ENCODE data around the gene APOBEC2. TPM values are rescaled to one million over a fixed set of nuclear protein-coding genes. Genes with fewer than 3 reads are reported as not detected.
"Not testable (repeated sequence)": the region's sequence is repeated elsewhere in the genome, so short reads cannot be mapped to it uniquely, and the experiment has no call there.

The APOBEC2 gene
- total RNA-seq: not detected

- no peak for DNase-seq
Measured at GRCh38 chr6:41053041-41053440, at the start of gene APOBEC2. Gene APOBEC2, plus strand, starts transcription at chr6:41053202. Its CDS starts 146 bp downstream, at chr6:41053348.

DNA sequence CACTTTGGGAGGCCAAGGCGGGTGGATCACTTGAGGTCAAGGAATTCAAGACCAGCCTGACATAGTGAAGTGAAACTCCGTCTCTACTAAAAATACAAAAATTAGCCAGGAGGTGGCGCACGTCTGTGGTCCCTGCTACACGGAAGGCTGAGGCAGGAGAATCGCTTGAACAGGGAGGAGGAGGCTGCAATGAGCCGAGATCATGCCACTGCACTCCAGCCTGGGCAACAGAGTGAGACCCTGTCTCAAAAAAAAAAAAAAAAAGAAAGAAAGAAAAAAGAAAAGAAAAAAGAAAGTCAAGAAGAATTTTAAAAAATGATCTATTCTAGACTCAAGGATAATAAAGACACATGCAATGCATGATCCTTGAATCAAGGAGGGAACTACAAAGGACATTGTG, 46.8 kb upstream of the APOBEC2 start:
- peak; percentile 45 for DNase-seq

- DNase-seq: not testable (repeated sequence)
Measured at GRCh38 chr6:41006980-41007379, 46.0 kb upstream of the APOBEC2 start.

- DNase-seq: no peak
Measured at GRCh38 chr6:41008011-41008410, 45.0 kb upstream of the APOBEC2 start.

- DNase-seq: no peak
Measured at GRCh38 chr6:41009669-41010068, 43.3 kb upstream of the APOBEC2 start.

GRCh38 chr6:41011673-41012072, 41.3 kb upstream of the APOBEC2 start:
- DNase-seq: no peak

- no peak for DNase-seq
Measured at GRCh38 chr6:41013466-41014153, 39.4 kb upstream of the APOBEC2 start.

GRCh38 chr6:41014780-41015179, 38.2 kb upstream of the APOBEC2 start:
- no peak for DNase-seq

DNA sequence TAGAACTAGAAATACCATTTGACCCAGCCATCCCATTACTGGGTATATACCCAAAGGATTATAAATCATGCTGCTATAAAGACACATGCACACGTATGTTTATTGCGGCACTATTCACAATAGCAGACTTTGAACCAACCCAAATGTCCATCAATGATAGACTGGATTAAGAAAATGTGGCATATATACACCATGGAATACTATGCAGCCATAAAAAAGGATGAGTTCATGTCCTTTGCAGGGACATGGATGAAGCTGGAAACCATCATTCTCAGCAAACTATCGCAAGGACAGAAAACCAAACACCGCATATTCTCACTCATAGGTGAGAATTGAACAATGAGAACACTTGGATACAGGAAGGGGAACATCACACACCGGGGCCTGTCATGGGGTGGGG, 37.1 kb upstream of the APOBEC2 start:
- DNase-seq: not testable (repeated sequence)

- no peak for DNase-seq
Measured at GRCh38 chr6:41017663-41018062, 35.3 kb upstream of the APOBEC2 start.

DNA sequence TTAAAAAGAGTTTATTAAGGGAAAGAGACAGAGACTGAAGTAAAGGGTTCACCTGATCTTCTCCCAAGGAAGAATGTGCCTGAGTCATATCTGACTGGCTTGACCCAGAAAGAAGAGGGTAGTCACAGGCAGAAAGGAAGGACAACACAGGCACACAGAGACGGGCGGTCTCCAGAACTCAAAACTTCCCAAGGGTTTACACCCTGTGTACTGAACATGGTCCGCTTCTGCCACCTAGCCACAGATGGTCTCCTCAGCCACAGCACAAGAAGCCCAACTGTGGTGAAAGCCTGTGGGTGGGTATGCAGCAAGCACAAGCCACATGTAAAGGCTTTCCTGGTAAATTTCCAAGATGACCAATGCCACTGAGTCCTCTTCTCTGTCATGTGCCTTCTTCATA, 31.2 kb upstream of the APOBEC2 start:
- DNase-seq: no peak

DNA sequence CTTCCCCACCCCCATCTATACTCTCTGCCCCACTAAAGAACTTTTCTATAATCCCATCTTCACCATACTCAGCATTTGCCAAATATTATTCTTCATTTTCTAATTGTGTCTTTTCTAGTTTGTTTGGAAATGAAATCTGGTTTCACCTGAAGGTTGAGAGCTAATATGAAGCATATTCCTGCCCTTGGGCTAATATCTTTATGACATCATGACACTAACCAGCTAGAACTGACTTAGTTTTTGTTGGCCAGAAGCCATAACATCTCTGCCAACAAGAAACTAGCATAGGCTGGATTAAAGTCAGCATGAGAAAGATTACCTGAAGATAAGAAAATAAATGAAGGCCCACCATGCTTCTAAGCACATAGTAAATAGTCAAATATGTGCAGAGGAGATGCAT, 30.7 kb upstream of the APOBEC2 start:
- DNase-seq: no peak

GRCh38 chr6:41023114-41023513, 29.9 kb upstream of the APOBEC2 start:
- DNase-seq: no peak

- DNase-seq: no peak
Measured at GRCh38 chr6:41025966-41026530, 27.0 kb upstream of the APOBEC2 start.

- DNase-seq: no peak
Measured at GRCh38 chr6:41027241-41027640, 25.8 kb upstream of the APOBEC2 start.

GRCh38 chr6:41027799-41028560, 25.0 kb upstream of the APOBEC2 start:
- peak; percentile 59 for DNase-seq

DNA sequence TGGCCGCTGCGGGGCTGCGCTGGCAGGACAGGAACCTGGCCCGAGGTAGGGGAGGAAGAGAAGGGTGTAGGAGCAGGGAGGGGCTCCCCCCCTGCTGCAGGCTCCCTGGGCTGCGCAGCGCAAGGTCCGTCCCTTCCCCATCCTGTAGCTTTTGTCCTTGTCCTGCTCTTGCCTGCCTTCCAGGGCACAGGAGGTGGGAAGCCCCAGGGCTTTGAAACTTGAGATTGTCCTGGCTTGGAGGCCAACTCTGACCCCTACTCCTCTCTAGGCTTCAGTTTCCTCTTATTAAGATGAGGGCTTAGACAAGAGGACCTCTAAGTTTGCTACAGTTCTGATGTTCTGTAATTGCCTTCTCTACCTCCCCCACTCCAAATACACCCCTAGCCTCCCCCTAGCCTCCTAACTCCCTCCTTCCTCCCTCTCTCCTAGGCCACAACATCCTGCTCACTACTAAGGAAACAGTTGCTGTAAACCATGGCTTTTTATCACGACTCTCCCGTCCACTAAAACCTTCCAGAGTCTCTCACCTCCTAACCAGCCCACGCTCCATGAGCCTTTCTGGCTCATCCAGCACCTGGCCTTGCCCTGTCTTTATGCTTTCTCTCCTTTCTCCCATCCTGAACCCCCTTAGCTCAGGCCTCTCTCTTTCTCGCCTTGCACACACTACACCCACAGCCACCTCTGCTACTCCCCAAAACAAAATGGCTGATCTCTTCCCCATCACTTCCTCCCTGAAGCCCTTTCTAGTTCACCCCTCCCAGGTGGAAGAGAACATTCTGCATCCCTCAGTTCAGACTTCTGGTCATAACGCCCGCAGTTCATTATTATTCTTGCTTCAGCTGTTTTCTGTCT, 24.2 kb upstream of the APOBEC2 start:
- no peak for DNase-seq

GRCh38 chr6:41032830-41033229, 20.2 kb upstream of the APOBEC2 start:
- DNase-seq: no peak

DNA sequence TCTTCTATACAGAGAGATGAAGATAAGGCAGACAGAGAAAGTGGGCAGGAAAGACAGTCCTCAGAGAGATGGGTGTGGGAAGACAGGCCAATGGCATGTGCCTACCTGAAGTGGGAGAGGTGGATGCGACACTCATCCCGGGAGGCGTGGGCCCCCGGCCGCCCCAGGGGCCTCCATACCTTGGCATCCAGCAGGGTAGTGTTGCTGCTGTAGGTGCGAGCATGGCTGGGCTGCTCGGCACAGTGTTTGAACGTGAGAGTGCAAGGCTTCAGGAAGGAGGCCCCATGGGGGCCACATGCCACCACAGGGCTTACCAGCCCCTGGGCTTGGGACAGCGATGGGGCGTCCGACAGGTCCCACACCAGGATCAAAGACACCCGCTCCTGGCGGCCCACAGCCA, 19.2 kb upstream of the APOBEC2 start:
- no peak for DNase-seq

DNA sequence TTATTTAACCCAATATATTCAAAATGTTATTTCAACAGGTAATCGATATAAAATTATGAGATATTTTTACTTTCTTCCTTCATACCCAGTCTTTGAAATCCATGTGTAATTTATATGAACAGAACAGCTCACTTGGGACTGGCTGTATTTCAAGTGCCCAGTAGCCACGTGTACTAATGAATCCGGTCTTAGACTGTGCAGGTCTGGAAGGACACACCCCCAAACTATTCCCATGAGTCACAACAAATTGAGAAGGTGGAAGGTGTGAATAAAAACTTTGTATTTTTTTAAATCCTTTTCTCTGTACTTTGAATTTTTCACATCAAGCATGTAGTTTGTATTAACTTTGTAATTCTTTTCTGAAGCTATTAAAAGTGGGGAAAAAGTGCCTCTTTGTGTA, 16.8 kb upstream of the APOBEC2 start:
- DNase-seq: no peak

GRCh38 chr6:41036601-41037000, 16.4 kb upstream of the APOBEC2 start:
- no peak for DNase-seq

DNA sequence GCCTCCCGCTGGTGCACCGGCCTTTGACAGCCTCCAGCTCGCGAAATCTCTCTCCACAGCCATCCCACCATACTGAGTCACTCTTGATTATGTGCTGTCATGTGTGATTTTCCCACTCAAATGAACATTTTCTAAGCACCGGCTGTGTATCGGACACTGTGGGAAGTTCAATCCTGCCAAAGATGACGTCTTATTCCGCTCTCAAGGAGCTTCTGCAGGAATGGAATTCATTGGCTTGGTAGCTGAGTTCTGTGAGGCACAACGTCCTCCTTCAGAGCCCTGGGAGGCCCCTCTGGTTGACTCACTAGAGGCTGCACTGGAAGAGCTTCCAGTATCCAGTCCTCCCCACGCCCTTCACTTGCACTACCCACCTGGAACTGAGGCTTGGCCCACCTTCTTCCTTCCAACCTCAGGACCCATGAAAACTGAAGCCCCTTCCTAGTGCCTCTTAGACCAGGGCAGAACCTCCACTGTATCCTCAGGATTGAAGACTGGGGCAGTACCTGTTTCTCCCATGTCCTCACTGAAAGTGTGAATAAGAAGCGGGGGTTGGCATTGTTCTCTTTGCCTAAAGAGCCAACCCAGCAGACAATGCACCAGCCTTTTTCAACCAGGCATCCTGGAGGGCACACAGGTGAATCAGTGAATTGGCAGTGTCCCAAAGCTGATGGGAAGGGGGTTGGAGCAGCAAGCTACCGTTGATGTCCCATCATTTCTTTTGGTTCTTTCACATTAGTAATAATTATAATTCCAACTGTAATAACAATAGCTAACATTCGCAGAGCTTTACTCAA, 15.7 kb upstream of the APOBEC2 start:
- no peak for DNase-seq

Measured in effector CD4-positive, alpha-beta T cell (primary cell).